ENCODE data around the gene COA1. TPM values are rescaled to one million over a fixed set of nuclear protein-coding genes. Genes with fewer than 3 reads are reported as not detected.
"Not testable (repeated sequence)": the region's sequence is repeated elsewhere in the genome, so short reads cannot be mapped to it uniquely, and the experiment has no call there.

COA1 gene, protein sequence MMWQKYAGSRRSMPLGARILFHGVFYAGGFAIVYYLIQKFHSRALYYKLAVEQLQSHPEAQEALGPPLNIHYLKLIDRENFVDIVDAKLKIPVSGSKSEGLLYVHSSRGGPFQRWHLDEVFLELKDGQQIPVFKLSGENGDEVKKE
- 132 and 134 TPM in 2 replicates for total RNA-seq (2014; rRNA removed; shearing (Covaris generic))

DNA sequence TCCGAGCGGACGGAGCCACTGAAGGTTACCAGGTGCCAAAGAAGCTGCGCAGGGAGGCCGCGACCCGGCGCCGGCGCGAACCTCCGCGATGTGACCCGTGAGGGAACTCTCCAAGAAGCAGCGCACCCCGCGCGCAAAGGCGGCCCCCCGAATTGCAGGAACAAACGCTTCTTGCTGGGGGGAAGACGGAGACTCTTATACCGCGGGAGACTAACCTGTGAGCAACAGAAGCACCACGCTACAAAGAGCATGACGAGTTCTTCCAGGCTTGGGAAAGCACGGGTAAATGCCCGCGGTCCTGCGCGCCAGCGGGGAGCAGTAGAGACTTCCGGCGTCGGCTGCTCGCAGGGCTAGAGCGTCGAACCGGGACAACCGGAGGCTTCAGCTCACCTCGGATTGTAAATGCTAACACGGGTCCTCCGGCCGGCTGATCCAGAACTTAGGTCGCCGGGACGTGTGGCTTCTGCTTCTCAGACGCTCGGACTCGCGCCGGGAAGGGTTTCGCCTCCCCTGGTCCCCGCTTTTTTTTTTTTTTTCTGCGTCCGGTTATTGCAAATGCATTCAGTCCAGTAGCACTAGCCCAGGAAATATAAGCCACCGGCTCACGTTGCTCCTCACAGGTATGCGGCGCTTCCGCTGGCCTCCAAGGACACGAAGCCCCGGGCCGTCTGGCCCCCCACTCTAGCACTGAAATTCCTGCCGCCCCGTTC is at the start of gene COA1:
COA1 (minus strand) TSS at position 310 of the 710 bp plus-strand sequence. CDS start 80,909 bp downstream, outside the sequence.
- Histone ChIP-seq H3K4me3 (peak within 1 kb of the TSS; percentile 84), H3K27ac (peak within 1 kb of the TSS; percentile 50), H3K27me3 (no peaks in the 10 kb centered on the region), H3K36me3 (no peaks in the 10 kb centered on the region), H3K4me1 (peaks cover 10% of the 10 kb centered on the region; the same call in 1 of the 2 replicates), H3K9me3 (replicated peaks) (no peaks in the 10 kb centered on the region)
- DNase-seq: peak; percentile 87 to 93

DNA sequence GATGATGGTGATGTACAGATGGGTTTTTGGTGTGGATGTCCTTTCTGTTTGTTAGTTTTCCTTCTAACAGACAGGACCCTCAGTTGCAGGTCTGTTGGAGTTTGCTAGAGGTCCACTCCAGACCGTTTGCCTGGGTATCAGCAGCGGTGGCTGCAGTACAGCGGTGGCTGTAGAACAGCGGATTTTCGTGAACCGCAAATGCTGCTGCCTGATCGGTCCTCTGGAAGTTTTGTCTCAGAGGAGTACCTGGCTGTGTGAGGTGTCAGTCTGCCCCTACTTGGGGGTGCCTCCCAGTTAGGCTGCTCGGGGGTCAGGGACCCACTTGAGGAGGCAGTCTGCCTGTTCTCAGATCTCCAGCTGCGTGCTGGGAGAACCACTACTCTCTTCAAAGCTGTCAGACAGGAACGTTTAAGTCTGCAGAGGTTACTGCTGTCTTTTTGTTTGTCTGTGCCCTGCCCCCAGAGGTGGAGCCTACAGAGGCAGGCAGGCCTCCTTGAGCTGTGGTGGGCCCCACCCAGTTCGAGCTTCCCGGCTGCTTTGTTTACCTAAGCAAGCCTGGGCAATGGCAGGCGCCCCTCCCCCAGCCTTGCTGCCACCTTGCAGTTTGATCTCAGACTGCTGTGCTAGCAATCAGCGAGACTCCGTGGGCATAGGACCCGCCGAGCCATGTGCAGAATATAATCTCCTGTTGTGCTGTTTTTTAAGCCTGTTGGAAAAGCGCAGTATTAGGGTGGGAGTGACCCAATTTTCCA is 49.1 kb upstream of the COA1 start:
- not testable (repeated sequence) for H3K36me3 ChIP-seq; H3K27me3 ChIP-seq; H3K4me1 ChIP-seq; H3K9me3 ChIP-seq (replicated peaks); DNase-seq; H3K4me3 ChIP-seq; H3K27ac ChIP-seq

DNA sequence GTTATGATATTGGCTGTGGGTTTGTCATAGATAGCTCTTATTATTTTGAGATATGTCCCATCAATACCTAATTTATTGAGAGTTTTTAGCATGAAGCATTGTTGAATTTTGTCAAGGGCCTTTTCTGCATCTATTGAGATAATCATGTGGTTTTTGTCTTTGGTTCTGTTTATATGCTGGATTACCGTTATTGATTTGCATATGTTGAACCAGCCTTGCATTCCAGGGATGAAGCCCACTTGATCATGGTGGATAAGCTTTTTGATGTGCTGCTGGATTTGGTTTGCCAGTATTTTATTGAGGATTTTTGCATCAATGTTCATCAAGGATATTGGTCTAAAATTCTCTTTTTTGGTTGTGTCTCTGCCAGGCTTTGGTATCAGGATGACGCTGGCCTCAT is 45.9 kb upstream of the COA1 start:
- not testable (repeated sequence) for H3K4me3 ChIP-seq; H3K27ac ChIP-seq; H3K36me3 ChIP-seq; H3K4me1 ChIP-seq; H3K27me3 ChIP-seq; H3K9me3 ChIP-seq (replicated peaks); DNase-seq

DNA sequence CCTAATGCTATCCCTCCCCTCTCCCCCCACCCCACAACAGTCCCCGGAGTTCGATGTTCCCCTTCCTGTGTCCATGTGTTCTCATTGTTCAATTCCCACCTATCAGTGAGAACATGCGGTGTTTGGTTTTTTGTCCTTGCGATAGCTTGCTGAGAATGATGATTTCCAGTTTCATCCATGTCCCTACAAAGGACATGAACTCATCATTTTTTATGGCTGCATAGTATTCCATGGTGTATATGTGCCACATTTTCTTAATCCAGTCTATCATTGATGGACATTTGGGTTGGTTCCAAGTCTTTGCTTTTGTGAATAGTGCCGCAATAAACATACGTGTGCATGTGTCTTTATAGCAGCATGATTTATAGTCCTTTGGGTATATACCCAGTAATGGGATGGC is 43.9 kb upstream of the COA1 start:
- not testable (repeated sequence) for H3K9me3 ChIP-seq (replicated peaks); DNase-seq; H3K4me1 ChIP-seq; H3K27ac ChIP-seq; H3K4me3 ChIP-seq; H3K36me3 ChIP-seq; H3K27me3 ChIP-seq

DNA sequence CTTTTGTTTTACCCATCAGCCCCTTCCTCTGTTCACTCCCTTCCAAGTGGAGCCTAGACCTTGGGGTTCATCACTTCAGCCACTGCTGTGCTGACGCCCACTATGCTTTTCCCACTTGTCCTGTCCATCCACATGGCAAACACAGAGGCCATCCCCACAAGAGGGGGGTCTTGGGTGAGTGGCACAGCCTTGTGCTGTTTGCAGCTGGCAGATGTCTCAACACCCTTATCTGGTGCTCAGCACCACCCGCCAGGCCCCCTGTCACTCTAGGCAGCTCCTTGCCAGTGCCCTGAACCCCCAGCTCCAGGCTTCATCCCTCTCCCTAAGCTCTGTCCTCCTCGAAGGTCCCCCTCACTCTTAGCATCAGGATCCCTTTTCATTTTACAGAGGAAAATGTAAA is 42.2 kb upstream of the COA1 start:
- no peak for DNase-seq
- H3K4me1 ChIP-seq: no peaks in the 10 kb centered on the region
- no peak overlapping the region for H3K27ac ChIP-seq
- H3K9me3 ChIP-seq (replicated peaks): peaks cover 3% of the 10 kb centered on the region; the same call in 1 of the 2 replicates
- H3K27me3 ChIP-seq: no peaks in the 10 kb centered on the region
- no peak overlapping the region for H3K4me3 ChIP-seq
- no peaks in the 10 kb centered on the region for H3K36me3 ChIP-seq

DNA sequence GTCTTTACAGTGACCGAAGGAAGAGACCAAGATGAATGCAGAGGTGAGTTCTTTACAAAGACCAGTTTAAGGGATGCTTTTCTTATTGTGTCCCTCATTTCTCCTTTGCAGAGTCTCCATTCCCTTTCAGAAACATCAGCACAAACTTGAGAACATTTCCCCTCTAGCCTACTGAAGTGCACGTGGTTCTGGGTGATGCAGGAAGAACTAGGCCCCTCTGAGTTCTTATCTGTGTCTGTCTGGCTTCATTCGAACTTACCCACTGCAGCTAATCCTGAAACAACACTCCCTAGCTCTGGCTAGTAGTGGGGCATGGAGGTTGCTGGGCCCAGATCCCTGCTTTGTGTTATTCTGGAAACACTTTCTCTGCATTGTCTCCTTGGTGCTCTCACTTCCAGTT is 41.8 kb upstream of the COA1 start:
- Histone ChIP-seq H3K36me3 (no peaks in the 10 kb centered on the region), H3K4me1 (no peaks in the 10 kb centered on the region), H3K9me3 (replicated peaks) (peaks cover 3% of the 10 kb centered on the region; the same call in 1 of the 2 replicates), H3K27ac (no peak overlapping the region), H3K27me3 (no peaks in the 10 kb centered on the region), H3K4me3 (no peak overlapping the region)
- DNase-seq: no peak

DNA sequence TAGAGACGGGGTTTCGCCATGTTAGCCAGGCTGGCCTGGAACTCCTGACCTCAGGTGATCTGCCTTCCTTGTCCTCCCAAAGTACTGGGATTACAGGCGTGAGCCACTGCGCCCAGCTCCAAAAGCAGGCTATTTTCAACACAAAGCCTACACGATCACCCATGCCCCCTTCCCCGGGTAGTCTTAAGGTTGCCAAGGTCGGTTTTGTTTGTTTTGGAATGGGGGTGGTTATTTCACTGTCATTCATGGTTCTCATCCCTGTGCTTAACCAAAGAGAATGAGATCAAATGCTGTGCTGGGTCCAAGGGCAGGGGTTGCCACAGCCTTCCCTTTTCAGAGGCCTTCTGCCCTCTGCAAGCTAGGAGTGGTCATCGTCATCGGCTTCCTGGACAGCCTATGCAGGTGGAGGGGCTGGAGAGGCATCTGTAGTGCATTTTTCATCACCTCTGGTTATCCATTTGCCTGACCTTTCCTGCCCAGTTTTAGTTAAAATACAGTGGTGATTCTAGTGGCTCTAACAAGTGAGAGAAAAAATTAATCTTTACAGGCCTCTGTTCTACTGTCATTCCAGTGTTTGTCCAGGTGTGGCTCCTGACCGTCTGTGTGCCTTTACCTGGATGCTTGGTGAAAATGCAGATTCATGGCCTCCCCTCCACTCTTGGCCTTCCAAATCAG is 40.6 kb upstream of the COA1 start:
- H3K27me3 ChIP-seq: no peaks in the 10 kb centered on the region
- no peak overlapping the region for H3K27ac ChIP-seq
- H3K4me3 ChIP-seq: no peak overlapping the region
- H3K9me3 ChIP-seq (replicated peaks): 0 out of 2 replicates have a peak, but pooled peaks cover 3% of the 10 kb centered on the region
- H3K4me1 ChIP-seq: no peaks in the 10 kb centered on the region
- H3K36me3 ChIP-seq: no peaks in the 10 kb centered on the region
- no peak for DNase-seq

DNA sequence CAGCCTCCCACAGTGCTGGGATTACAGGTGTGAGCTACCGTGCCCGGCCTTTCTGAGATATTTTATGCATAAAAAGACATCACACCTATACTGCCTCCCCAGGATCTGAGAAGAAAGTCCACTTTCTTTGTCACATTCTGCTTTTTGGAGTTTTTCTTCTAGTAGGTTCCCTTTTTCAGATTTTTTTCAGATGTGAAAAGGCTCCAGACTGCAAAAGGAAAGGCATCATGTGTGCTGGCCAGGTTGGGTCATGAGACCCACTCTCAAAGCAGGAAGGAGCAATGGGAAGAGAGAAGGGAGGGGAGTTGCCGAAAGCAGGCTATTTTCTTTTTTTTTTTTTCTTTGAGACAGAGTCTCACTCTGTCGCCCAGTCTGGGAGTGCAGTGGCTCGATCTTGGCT is 40.0 kb upstream of the COA1 start:
- Histone ChIP-seq H3K36me3 (no peaks in the 10 kb centered on the region), H3K27me3 (no peaks in the 10 kb centered on the region), H3K9me3 (replicated peaks) (0 out of 2 replicates have a peak, but pooled peaks cover 3% of the 10 kb centered on the region), H3K4me1 (no peaks in the 10 kb centered on the region), H3K27ac (no peak overlapping the region), H3K4me3 (no peak overlapping the region)
- no peak for DNase-seq

DNA sequence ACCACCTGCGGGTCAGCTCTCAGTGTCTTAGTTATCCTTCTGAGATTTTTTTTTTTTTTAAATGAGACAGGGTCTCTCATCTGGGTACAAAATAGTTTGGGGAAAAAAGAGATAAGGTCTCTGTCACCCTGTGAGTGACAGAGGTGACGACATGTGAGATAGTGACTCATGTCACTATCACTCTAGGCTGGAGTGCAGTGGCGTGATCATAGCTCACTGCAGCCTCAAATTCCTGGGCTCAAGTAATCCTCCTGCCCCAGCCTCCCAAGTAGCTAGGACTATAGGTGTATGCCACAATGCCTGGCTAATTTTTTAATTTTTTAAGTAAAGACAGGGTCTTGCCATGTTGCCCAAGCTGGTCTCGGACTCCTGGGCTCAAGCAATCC is 39.6 kb upstream of the COA1 start:
- Histone ChIP-seq H3K4me1 (no peaks in the 10 kb centered on the region), H3K36me3 (no peaks in the 10 kb centered on the region), H3K9me3 (replicated peaks) (0 out of 2 replicates have a peak, but pooled peaks cover 3% of the 10 kb centered on the region), H3K27me3 (no peaks in the 10 kb centered on the region), H3K4me3 (no peak overlapping the region), H3K27ac (no peak overlapping the region)
- no peak for DNase-seq

DNA sequence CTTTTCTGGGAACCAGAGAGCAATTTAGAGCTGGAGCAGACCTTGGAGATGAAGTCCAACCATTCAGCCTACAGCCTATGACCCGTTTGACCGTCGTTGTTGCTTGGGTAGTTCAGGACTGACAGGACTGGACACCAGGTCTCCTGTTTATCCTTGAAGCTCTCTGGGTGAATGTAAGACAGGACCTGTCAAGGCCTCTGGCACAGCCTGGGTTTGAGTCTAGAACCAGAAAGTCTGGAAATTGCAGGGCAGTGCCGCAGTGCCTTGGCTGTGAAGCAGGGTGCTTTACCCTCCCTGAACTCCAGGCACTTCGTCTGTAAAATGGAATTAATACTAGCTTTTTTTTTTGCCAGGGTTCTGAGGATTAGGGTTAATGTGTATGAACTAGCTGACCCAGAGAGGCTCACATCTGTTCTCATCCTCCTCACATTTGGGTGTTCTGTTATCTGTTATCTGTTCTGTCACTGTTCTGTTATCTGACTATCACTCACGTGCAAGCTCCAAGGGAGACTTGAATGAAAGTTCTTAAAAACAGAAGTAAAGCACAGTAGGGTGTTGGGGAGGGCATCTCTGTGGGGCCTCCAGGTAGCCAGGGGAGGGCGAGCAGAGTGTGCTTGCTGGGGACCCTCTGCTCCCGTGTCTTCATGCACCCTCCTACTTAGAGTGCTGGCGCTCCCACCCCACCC is 39.0 kb upstream of the COA1 start:
- DNase-seq: no peak
- no peaks in the 10 kb centered on the region for H3K27me3 ChIP-seq
- no peak overlapping the region for H3K27ac ChIP-seq
- no peaks in the 10 kb centered on the region for H3K9me3 ChIP-seq (replicated peaks)
- H3K4me3 ChIP-seq: no peak overlapping the region
- H3K36me3 ChIP-seq: no peaks in the 10 kb centered on the region
- no peaks in the 10 kb centered on the region for H3K4me1 ChIP-seq

DNA sequence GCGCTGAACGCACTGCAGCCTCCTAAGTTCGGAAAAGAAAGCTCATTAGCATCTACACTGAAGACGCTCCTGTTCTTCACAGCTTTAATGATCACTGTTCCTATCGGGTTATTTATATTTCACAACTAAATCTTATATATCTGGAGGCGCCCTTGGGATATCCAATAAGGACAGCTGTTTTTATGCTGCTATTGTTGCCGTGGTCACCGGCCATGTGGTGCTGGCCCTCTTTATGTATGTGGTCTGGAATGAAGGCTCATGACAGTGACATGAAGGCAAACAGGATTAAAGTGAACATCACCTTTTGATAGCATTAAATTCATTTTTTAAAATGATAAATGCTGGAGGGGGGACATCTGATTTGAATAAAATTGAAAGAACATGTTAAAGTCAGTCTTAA is 38.0 kb upstream of the COA1 start:
- Histone ChIP-seq H3K36me3 (no peaks in the 10 kb centered on the region), H3K9me3 (replicated peaks) (no peaks in the 10 kb centered on the region), H3K27ac (no peak overlapping the region), H3K4me3 (no peak overlapping the region), H3K27me3 (no peaks in the 10 kb centered on the region), H3K4me1 (no peaks in the 10 kb centered on the region)
- no peak for DNase-seq

DNA sequence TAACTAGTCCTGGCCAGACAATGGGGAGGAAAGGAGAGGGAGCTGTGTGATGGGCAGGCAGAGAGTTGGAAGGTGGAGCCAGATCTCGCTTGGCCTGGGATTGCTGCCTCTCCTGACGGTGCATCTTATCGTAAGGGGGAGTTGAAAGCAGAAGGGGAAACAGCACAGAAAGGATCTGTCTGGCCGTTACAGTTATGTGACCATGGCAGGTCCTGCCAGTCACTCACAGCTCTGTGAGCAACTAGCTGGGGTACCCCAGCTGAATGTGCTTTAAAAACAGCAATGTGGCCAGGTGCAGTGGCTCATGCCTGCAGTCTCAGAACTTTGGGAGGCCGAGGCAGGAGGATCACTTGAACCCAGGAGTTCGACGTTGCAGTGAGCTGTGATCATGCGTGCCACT is 37.2 kb upstream of the COA1 start:
- DNase-seq: no peak
- Histone ChIP-seq H3K4me3 (no peak overlapping the region), H3K9me3 (replicated peaks) (no peaks in the 10 kb centered on the region), H3K36me3 (no peaks in the 10 kb centered on the region), H3K4me1 (no peaks in the 10 kb centered on the region), H3K27ac (no peak overlapping the region), H3K27me3 (no peaks in the 10 kb centered on the region)

DNA sequence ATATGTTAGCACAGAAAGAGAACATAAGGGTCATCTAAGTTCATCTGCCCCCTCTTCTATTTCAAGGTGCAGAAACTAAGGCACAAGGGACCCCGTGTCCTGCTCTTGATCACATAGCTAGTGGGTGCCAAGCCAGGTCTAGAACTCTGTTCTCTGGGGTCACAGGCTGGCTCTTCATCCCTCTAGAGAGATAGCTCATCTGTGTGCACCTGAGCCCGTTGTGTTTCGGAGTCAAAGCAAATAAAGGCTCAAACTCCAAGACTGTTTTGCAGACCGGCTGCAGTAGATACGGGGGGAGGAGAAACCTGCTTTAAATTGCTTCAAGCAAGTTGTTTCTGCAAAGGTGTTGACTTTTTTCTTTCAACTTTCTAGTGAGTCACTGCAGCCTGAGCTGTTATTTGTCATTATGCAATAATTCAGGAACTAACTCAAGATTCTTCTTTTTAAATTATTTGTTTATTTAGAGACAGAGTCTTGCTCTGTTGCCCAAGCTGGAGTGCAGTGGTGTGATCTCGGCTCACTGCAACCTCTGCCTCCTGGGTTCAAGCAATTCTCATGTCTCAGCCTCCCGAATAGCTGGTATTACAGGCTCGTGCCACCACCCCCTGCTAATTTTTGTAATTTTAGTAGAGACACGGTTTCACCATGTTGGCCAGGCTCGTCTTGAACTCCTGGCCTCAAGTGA is 35.6 kb upstream of the COA1 start:
- H3K4me3 ChIP-seq: no peak overlapping the region
- H3K9me3 ChIP-seq (replicated peaks): no peaks in the 10 kb centered on the region
- H3K4me1 ChIP-seq: no peaks in the 10 kb centered on the region
- H3K27ac ChIP-seq: no peak overlapping the region
- H3K27me3 ChIP-seq: no peaks in the 10 kb centered on the region
- DNase-seq: no peak
- H3K36me3 ChIP-seq: no peaks in the 10 kb centered on the region

Data from SJCRH30 (cell line).